ENCODE results near the gene SGCD.

Gene SGCD

GRCh38 chr5:156621719-156622118 is 294.8 kb downstream of the SGCD start:
- H3K4me3 Mint-ChIP-seq: no peak overlapping the region

GRCh38 chr5:156623381-156624040 is 296.5 kb downstream of the SGCD start:
- Mint-ChIP-seq H3K9me3 (no peaks in the 10 kb centered on the region), H3K4me3 (no peak overlapping the region), H3K27ac (no peak overlapping the region), H3K4me1 (no peaks in the 10 kb centered on the region), H3K27me3 (ENCODE audit: low read depth, poor library complexity) (peaks cover 4% of the 10 kb centered on the region), H3K36me3 (ENCODE audit: low read depth) (no peaks in the 10 kb centered on the region)
- no peak for TF ChIP-seq CTCF (IDR thresholded peaks at IDR 0.05)
- DNase-seq: no peak

More at GRCh38 chr5:156621719-156622118, 294.8 kb downstream of the SGCD start:
- Mint-ChIP-seq H3K27ac (no peak overlapping the region), H3K27me3 (ENCODE audit: low read depth, poor library complexity) (peaks cover 4% of the 10 kb centered on the region), H3K4me1 (no peaks in the 10 kb centered on the region), H3K36me3 (ENCODE audit: low read depth) (no peaks in the 10 kb centered on the region), H3K9me3 (no peaks in the 10 kb centered on the region)
- no peak for DNase-seq
- no peak for TF ChIP-seq CTCF (IDR thresholded peaks at IDR 0.05)

- Mint-ChIP-seq H3K4me3 (no peak overlapping the region), H3K27me3 (ENCODE audit: low read depth, poor library complexity) (peaks cover 4% of the 10 kb centered on the region), H3K36me3 (ENCODE audit: low read depth) (no peaks in the 10 kb centered on the region), H3K27ac (no peak overlapping the region), H3K9me3 (no peaks in the 10 kb centered on the region), H3K4me1 (no peaks in the 10 kb centered on the region)
- no peak for DNase-seq
- no peak for TF ChIP-seq CTCF (IDR thresholded peaks at IDR 0.05)
Measured at GRCh38 chr5:156624686-156625085, 297.7 kb downstream of the SGCD start.

- Mint-ChIP-seq H3K36me3 (ENCODE audit: low read depth) (no peaks in the 10 kb centered on the region), H3K27me3 (ENCODE audit: low read depth, poor library complexity) (no peaks in the 10 kb centered on the region), H3K4me3 (no peak overlapping the region), H3K27ac (no peak overlapping the region), H3K9me3 (no peaks in the 10 kb centered on the region), H3K4me1 (no peaks in the 10 kb centered on the region)
- no peak for DNase-seq
- TF ChIP-seq CTCF (IDR thresholded peaks at IDR 0.05): no peak
Measured at GRCh38 chr5:156628421-156628820, 301.5 kb downstream of the SGCD start.

- H3K4me1 Mint-ChIP-seq: no peaks in the 10 kb centered on the region
- no peaks in the 10 kb centered on the region for H3K36me3 Mint-ChIP-seq (ENCODE audit: low read depth)
- no peaks in the 10 kb centered on the region for H3K9me3 Mint-ChIP-seq
- no peak overlapping the region for H3K4me3 Mint-ChIP-seq
- DNase-seq: no peak
- no peaks in the 10 kb centered on the region for H3K27me3 Mint-ChIP-seq (ENCODE audit: low read depth, poor library complexity)
- no peak for TF ChIP-seq CTCF (IDR thresholded peaks at IDR 0.05)
- H3K27ac Mint-ChIP-seq: no peak overlapping the region
Measured at GRCh38 chr5:156631005-156631404, 304.0 kb downstream of the SGCD start.

GRCh38 chr5:156634301-156634700 is 307.3 kb downstream of the SGCD start:
- H3K27ac Mint-ChIP-seq: no peak overlapping the region
- H3K36me3 Mint-ChIP-seq (ENCODE audit: low read depth): no peaks in the 10 kb centered on the region
- H3K4me1 Mint-ChIP-seq: no peaks in the 10 kb centered on the region
- no peak overlapping the region for H3K4me3 Mint-ChIP-seq
- no peaks in the 10 kb centered on the region for H3K9me3 Mint-ChIP-seq
- H3K27me3 Mint-ChIP-seq (ENCODE audit: low read depth, poor library complexity): no peaks in the 10 kb centered on the region
- no peak for TF ChIP-seq CTCF (IDR thresholded peaks at IDR 0.05)
- no peak for DNase-seq
